ENCODE data around the gene STT3A.
"Not testable (repeated sequence)": the region's sequence is repeated elsewhere in the genome, so short reads cannot be mapped to it uniquely, and the experiment has no call there.

The STT3A gene

DNA sequence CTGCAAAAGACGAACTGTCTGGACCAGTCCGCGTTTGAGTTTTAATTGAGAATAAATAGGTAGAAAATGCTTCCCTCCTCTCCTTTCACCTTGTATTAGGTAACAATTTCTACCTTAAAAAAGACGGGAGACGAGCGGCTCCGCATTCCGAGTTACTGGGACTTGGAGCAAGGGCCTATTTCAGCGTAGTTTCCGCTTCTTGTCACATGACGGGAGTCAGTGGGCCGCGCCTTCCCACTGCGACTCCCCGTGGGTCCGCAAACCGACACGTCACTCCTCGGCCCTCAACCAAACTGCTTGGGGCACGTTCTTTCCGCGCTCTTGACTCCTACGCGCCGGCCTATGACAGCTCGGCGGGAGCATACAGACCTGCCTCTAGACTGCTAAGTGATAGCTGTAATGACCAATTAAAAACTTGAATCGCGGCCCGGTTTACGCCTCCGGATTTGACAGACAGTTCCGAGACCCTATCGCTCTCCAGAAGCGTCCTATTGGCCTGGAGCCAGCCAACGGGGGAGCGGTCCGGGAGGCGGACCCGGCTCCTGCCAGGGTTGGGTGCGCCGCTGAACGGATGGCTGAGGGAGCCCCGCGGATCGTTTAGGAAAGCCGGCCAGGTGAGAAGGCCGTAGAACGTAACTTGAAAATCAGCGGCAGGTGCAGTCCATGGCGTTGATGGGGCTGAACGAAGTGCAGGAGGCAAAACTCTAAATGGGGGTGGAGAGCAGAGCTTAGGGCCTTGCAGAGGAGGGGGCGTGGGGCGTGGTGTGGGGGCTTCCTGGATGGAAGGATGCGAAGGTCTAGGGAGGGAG lies at the start of gene STT3A:
Gene STT3A (plus strand): TSS at position 548 of the 809 bp plus-strand sequence. CDS start 3,064 bp downstream, outside the sequence.
- DNase-seq (ENCODE audit: low read depth, low spot score): peak; percentile 99

DNA sequence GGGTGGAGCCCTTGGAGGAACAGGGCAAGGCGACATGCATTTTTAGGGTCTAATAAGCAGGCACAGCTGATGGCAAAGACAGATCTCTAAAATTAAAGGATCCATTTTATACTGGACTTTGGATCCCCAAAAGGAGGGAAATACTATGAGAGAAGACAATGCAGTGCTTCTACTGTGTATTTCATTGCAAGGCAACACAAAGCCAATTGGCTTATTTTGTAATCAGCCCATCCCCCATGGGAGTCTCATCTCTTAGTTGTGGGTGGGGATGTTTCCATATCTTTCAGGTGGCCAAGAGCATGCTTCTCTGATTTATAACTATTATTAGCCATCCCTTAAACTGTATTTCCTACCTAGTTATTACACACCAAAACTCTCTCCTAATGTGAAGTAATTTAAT lies 41.9 kb upstream of the STT3A start:
- DNase-seq (ENCODE audit: low read depth, low spot score): no peak

DNA sequence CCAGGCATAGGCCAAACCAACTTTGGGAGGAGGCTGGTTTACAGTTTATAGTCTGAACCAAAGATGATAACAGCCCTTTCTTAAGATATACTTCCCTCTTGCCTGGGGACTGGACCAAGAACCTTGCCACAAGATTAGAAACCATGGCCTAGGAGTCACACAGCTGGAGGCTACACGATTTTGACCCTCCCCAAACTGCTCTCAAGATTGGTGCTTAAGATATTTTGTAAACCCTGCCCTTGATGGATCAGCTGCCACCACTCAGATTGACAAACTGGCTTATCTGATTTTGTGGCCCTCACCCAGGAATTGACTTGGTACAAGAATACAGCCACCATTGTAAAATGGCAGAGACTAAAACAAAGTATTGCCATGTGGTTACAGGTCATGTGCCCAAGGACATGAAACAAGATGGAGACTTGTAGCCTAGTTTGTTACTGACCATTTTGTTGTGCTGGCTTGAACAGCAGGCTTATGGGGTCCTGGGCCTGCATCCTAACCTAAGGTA lies 40.8 kb upstream of the STT3A start:
- no peak for DNase-seq (ENCODE audit: low read depth, low spot score)

DNA sequence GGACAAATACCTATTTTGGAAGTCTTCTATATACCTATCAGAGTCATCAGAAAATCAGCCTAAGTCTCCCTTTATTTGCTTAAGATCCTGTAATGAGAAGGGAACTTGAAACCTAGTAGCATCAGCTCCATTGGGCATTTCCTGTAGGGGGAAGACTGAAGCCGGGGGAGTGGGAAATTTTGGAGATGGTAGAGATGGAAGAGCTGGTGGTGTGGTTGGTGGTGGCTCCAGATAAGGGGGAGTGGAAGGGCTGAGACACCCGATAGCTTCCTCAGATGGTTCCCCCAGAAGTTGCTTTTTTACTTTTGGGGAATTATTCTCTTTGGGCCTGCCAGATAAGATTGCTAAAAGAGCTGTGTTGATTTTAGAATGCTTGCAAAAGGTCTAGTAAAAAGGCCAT lies 39.7 kb upstream of the STT3A start:
- no peak for DNase-seq (ENCODE audit: low read depth, low spot score)

DNA sequence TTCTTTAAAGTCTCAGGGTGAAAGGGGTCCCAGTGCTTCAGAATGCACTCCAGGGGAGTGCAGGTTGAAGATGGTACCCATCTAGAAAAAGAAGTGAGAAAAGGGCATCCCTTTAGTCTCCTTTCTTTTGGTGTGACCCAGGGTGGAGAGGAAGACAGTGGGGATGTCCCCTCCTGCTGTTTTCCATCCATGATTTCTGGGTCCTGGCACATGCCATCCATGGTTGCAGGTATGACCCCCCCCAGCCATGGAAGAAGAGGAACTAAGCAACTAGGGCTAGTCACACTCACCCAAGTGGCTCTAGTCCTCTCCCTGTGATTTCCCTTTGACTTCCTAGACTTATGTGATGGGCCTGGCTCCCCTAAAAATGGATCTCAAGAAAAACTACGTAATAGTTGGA lies 39.3 kb upstream of the STT3A start:
- no peak for DNase-seq (ENCODE audit: low read depth, low spot score)

DNA sequence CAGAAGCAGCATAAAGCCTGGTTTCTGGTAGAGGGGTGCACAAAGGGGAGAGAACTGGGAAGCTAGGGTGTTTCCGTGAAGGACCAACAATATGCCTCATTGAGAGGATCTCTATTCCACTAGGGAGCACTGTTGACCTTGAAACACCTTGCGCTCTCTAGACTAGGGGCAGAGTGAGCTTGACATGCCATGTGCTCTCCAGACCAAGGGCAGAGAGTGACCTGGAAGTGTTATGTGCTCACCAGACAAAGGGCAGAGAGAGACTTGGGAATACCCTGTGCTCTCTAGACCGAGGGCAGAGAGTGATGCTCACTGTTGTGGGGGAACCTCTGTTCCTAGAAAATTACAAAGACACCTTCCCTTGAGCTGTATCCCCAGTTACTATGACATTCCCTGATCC lies 38.6 kb upstream of the STT3A start:
- no peak for DNase-seq (ENCODE audit: low read depth, low spot score)

DNA sequence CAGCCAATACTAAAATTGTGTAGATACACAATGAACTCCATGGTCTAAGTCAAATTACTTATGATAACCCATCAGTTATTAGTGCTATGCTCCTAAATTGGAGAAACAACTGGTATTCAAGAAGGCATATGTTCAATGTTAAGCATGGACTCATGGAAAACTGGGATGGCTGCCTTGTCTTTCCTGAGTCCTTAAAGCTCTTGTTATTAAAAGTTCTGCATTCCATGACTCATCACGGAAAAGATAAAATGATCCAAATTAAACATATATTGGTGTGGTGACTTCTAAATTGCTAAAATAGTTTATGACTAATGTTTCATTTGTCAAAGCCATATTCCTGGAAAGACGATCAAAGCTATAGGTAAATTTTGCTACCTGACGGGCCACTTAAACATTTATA lies 32.8 kb upstream of the STT3A start:
- no peak for DNase-seq (ENCODE audit: low read depth, low spot score)

DNA sequence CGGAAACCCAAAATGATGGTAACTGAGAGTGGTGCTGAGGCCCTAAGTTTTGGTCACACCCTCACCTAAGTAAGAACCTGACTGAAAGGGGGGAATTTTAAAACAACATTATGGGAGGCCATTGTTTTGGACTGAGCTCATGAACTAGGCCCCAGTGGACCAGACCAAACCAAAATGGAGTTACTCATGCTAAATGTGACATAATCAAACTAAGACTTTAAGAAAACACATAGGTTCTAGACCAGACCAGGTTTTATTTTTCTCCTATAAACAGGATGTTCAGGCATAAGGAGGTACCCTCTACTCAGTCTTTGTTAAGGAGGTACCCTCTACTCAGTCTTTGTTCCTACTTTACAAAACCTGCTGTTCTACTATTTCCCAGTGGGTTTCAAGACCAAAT lies 30.7 kb upstream of the STT3A start:
- no peak for DNase-seq (ENCODE audit: low read depth, low spot score)

DNA sequence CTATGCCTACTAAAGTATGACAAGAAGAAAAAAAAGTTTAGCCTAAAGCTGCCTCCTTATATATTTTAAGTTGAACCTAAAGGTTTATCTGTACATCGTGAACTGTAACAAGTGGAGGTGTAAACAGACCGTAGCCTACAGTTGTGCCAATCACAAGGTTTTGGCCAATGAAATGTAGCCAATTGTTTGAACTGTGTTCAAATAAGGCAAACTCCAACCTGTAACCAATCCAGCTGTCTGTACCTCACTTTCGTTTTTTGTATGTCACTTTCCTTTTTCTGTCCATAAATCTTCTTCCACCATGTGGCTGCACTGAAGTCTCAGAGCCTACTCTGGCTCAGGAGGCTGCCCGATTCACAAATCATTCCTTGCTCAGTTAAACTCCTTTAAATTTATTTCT lies 30.2 kb upstream of the STT3A start:
- DNase-seq (ENCODE audit: low read depth, low spot score): no peak

DNA sequence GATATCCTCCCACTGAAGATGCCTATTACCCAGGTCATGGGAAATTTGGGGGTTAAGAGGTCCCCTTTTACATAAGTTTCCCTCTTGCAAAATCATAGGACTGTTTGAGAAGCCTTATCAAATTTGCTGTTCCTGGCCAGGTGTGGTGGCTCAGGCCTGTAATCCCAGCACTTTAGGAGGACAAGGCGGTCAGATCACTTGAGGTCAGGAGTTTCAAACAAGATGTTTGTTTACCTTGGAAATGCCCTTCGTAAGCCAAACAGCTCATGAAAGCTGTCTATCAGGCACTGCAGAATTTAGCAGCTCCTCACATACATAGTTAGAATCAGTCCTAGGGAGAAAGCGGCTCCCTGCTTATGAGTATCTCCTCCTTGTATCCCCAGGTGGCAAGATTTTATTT lies 28.3 kb upstream of the STT3A start:
- no peak for DNase-seq (ENCODE audit: low read depth, low spot score)

DNA sequence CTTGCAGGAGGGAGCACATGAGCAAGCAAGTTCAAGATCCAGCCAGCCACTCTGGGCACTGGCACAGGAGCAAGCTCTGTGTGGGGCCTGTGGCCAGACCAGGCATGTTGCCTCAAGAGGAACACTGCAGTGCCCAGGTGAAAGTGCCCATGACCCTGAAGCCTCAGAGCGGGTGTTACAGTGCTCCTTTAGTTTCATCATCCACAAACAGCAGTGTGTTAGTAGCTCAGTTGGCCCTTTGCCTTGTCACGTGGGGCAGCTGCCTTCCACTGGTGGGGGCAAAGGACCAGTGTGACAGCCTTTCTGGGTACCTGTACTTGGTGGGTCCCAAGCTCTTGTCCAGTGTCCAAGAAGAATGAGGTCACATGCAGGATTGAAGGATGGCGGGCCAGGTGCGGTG lies 26.4 kb upstream of the STT3A start:
- no peak for DNase-seq (ENCODE audit: low read depth, low spot score)

DNA sequence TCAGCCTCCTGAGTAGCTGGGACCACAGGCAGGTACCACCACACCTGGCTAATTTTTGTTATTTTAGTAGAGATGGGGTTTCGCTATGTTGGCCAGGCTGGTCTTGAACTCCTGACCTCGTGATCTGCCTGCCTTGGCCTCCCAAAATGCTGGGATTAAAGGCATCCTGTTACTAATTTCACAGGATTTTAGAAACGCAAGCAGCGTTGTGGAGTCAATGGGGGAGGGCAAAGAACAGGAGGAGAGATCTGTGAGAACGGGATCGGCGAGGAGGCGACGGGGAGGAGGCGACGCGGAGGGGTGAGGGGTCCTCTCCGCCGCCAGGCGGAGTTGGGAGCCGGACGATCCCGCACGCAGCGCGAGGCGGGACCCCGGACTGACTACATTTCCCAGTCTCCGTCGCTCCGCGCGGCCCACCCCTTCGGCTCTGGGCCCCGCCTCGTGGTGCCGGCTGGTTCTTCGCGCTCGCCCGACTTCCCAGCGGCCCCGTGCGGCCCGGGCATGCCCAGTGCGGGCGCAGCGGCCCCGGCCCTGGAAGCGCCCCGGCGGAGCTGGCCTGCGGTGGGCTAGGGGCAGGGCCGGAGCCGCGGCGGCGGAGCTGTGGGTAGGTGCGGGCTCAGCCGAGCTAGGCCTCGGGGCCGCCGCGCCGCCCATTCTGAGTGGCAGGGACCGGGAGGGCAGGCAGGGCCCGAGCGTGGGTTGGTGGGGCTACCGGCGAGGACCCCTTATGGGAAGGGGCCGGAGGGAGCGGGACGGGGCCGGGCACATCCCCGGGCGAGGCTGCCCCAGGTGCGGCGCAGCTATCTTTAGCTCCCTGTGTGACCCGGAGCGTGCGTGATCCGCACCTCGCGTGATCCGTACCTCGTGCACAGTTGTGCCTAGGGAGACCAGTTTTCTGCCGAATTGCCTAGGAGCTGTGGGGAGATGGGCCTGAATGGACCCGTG lies 23.4 kb upstream of the STT3A start, which contains the start of gene EI24:
Gene EI24 (plus strand): TSS at position 508 of the 945 bp plus-strand sequence. CDS start 3,051 bp downstream, outside the sequence.
- DNase-seq (ENCODE audit: low read depth, low spot score): peak; percentile 76

DNA sequence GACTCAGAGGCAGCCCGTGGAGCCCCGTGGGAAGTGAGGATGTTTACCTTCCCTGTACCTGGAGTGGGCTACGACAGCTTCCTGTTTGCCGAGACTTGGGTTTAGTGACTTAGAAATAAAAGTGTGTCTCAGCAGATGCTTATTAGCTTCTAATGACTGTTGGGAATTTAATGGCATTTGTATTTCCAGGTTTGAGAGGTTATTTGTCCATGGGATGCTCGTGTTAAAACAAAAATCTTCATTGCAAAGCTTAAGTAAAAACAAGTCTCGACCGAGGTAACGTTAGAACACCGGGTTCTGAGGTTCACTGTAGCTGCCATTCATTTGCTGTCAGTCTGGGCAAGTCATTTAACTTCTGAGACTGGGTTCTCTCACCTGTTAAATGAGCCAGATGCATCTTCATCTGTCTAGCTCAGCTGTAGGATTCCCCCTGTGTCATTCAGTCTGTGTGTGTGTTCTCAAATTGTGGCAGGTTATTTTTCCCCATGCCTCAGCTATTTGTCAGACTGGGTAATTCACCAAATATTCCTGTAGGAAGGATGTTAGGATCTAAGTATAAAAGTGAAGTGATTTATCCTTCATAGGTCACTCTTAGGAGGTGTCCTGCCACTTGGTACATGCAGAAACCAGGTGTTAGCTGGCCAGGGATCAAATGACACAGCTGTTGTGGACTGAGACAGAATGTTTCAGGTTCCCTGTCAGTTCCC lies 22.6 kb upstream of the STT3A start:
- no peak for DNase-seq (ENCODE audit: low read depth, low spot score)

DNA sequence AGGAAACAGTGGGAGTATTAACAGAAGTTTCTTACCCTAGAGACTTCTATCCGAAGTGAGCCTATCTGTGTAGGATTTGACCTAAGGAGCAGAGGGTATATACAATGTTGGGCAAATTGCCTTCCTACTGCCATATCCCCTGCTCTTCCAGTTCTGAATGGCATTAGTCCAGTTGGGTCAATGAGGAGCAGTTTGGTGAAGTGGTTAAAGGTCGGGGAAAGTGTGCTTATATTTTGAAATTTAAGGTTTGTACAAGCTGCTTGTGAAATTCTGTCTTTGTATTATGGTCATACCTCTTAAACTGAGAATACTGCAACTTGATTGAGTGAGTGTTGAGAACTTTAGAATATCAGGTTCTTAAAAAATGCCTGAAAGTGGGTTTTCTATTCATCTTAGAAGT lies 21.7 kb upstream of the STT3A start:
- no peak for DNase-seq (ENCODE audit: low read depth, low spot score)

DNA sequence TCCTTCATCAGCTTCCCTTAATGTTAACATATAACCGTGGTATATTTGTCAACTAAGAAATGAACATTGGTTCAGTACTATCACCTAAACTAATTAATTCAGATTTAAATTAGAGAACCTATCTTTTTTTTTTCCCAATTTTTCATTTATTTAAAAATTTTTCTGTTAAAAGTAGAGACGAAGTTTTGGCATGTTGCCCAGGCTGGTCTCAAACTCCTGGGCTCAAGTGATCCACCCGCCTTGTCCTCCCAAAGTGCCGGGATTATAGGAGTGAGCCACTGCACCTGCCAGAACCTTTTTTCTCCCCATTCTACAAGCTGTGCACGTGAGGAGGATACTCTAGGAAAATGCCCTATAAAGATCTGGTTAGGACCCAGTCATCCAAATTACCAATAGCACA lies 19.7 kb upstream of the STT3A start:
- DNase-seq (ENCODE audit: low read depth, low spot score): no peak

DNA sequence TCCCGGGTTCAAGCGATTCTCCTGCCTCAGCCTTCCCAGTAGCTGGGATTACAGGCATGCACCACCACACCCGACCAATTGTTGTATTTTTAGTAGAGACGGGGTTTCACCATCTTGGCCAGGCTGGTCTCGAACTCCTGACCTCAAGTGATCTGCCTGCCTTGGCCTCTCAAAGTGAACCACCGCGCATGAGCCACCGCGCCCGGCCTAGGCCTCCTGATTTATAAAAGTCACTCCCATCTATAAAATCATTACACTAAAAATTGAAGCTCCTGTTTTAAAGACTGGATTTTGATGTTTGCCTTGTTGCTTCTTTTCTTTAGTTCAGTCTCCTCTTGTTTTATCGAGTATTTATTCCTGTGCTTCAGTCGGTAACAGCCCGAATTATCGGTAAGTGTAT lies 15.5 kb upstream of the STT3A start:
- not testable (repeated sequence) for DNase-seq (ENCODE audit: low read depth, low spot score)

DNA sequence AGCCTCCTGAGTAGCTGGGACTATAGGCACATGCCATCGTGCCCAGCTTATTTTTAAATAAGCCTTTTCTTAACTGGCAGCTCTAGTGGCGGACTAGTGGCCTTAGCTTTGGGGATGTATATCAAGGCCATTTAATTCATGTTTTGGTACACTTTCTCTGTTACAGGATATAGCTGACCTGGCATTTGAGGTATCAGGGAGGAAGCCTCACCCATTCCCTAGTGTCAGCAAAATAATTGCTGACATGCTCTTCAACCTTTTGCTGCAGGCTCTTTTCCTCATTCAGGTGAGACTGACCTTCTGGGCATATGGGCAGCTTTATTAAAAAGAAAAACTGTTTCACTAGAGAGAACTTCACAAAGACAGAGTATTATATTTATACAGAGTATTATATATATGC lies 13.9 kb upstream of the STT3A start:
- DNase-seq (ENCODE audit: low read depth, low spot score): no peak

DNA sequence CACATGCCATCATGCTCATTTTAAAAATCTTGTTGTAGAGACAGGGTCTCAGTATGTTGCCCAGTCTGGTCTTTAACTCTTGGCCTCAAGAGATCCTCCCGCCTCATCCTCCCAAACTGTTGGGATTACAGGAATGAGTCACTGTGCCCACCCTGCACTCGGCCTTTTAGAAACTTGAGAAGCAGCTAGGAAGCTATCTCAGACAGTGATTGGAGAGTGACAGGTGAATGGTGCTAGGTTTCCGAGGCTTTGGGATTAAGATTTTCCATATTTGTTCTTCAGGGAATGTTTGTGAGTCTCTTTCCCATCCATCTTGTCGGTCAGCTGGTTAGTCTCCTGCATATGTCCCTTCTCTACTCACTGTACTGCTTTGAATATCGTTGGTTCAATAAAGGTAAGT lies 12.8 kb upstream of the STT3A start:
- no peak for DNase-seq (ENCODE audit: low read depth, low spot score)

DNA sequence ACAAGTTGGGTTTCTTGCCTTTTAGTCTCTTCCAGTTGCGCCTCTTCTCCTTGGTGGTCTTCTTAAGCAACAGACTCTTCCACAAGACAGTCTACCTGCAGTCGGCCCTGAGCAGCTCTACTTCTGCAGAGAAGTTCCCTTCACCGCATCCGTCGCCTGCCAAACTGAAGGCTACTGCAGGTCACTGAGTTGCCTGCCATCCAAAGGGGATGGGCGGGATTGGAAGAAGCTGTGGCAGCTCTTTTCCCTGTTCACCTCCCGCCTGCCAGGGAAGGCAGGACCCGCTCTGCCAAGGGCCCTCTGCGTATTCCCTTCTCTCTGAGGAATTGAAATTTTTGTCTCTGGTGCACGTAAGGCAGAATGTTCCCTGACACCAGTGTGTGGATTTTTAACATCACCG lies 9.2 kb upstream of the STT3A start:
- DNase-seq (ENCODE audit: low read depth, low spot score): no peak

DNA sequence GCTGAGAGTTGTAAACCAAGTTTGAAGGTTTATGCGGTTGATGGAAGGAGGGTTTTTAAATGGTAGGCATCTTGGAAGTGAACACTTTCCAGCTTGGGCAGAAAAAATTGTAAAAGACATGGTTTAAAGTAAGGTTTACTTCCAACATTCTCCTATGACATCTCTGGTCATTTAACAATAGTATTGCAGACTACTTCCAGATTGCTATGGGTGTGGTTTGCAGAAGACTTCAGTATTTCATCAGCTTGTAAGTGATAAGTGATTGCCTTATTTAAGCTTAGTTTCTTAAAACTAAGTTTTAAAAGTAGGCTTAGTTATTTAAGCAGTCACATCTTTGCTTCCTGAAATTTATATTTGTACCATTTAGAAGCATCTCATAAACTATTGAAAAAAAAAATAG lies 7.2 kb upstream of the STT3A start:
- DNase-seq (ENCODE audit: low read depth, low spot score): no peak

DNA sequence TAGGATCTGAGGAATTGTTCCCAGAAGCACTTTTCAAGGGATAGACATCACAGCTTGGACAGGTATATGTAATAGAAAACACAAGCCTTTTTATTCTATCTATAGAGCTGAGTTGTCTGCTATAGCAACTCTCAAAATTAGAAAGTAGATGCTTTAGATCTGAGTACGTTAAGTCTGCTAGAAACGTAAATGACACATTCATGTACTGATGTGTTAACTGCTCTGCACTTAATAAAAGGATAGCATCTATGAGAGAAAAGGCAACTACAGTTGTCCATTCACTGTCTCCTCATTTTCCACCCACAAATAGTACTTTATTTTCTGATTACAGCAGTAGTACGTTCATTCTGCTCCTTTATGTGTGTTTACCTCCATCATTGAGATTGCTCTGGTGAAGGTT lies 6.0 kb upstream of the STT3A start:
- DNase-seq (ENCODE audit: low read depth, low spot score): no peak

DNA sequence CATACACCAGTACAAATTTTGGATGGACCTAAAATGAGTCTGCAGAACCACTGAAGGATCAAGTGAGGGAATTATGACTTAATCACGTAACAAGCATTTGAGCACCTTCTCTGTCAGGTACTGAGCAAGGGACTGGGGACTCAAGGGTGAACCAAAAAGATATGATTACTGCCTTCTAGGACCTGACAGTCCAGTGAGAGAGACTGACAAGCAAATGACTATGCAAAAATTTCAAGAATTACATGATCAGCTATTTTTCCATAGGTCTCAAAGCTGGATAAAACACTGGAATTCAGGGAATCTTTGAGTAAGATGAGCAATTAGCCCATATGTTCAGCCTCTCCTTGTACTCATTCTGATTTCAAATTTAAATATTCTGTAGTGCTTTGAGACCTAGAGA lies 5.2 kb upstream of the STT3A start:
- no peak for DNase-seq (ENCODE audit: low read depth, low spot score)

Measured in smooth muscle cell of the brain vasculature (primary cell).